Glomerular visceral epithelial cell (primary cell): Measurements from ENCODE around the gene PRDM11.
A peak's percentile ranks its signal among the peaks of the same experiment; 100 is the strongest.

Source experiments
- DNase-seq: peaks from one replicate; pipeline ENCODE4 v3.0.0-alpha.2; 2016; ENCODE audit errors: extremely low spot score

The PRDM11 gene

GRCh38 chr11:45174168-45174835, 27.9 kb downstream of the PRDM11 start:
- DNase-seq, result no peak

- DNase-seq, result no peak
These were observed 28.5 kb downstream of the PRDM11 start for GRCh38 chr11:45174963-45175362.

- DNase-seq, result no peak
These were observed 30.6 kb downstream of the PRDM11 start for GRCh38 chr11:45176996-45177395.

GRCh38 chr11:45178223-45178622, 31.8 kb downstream of the PRDM11 start:
- DNase-seq, result no peak

- DNase-seq, result peak; percentile 38
These were observed 32.6 kb downstream of the PRDM11 start for GRCh38 chr11:45178890-45179671.

- no peak for DNase-seq
These were observed 33.3 kb downstream of the PRDM11 start for GRCh38 chr11:45179686-45180178.

GRCh38 chr11:45180179-45180847, 33.9 kb downstream of the PRDM11 start:
- DNase-seq, result peak; percentile 77

- DNase-seq, result peak; percentile 73
These were observed 34.4 kb downstream of the PRDM11 start for GRCh38 chr11:45180848-45181192.

GRCh38 chr11:45181193-45181888, 34.9 kb downstream of the PRDM11 start:
- no peak for DNase-seq

- DNase-seq, result no peak
These were observed 35.6 kb downstream of the PRDM11 start for GRCh38 chr11:45181889-45182550.

GRCh38 chr11:45182902-45183301, 36.5 kb downstream of the PRDM11 start:
- DNase-seq, result peak; percentile 17

- DNase-seq, result no peak
These were observed 38.2 kb downstream of the PRDM11 start for GRCh38 chr11:45184640-45185039.

- no peak for DNase-seq
These were observed 38.8 kb downstream of the PRDM11 start for GRCh38 chr11:45185228-45185729.

GRCh38 chr11:45187375-45187774, 40.9 kb downstream of the PRDM11 start:
- no peak for DNase-seq

GRCh38 chr11:45188127-45188526, 41.7 kb downstream of the PRDM11 start:
- DNase-seq, result no peak

GRCh38 chr11:45189230-45189629, 42.8 kb downstream of the PRDM11 start:
- no peak for DNase-seq

- no peak for DNase-seq
These were observed 47.3 kb downstream of the PRDM11 start for GRCh38 chr11:45193695-45194094.

- no peak for DNase-seq
These were observed 58.3 kb downstream of the PRDM11 start for GRCh38 chr11:45204761-45205160.

GRCh38 chr11:45205978-45206377, 59.5 kb downstream of the PRDM11 start:
- no peak for DNase-seq

GRCh38 chr11:45208135-45208534, 61.7 kb downstream of the PRDM11 start:
- no peak for DNase-seq
